C1 segment of cervical spinal cord (tissue), 14 donors: ENCODE data around the gene E2F6.

Experiments used
- DNase-seq, 14 donors: peaks; one replicate each; lab custom pipeline; 2025; lab: John Stamatoyannopoulos, UW

The E2F6 gene, protein sequence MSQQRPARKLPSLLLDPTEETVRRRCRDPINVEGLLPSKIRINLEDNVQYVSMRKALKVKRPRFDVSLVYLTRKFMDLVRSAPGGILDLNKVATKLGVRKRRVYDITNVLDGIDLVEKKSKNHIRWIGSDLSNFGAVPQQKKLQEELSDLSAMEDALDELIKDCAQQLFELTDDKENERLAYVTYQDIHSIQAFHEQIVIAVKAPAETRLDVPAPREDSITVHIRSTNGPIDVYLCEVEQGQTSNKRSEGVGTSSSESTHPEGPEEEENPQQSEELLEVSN

DNA sequence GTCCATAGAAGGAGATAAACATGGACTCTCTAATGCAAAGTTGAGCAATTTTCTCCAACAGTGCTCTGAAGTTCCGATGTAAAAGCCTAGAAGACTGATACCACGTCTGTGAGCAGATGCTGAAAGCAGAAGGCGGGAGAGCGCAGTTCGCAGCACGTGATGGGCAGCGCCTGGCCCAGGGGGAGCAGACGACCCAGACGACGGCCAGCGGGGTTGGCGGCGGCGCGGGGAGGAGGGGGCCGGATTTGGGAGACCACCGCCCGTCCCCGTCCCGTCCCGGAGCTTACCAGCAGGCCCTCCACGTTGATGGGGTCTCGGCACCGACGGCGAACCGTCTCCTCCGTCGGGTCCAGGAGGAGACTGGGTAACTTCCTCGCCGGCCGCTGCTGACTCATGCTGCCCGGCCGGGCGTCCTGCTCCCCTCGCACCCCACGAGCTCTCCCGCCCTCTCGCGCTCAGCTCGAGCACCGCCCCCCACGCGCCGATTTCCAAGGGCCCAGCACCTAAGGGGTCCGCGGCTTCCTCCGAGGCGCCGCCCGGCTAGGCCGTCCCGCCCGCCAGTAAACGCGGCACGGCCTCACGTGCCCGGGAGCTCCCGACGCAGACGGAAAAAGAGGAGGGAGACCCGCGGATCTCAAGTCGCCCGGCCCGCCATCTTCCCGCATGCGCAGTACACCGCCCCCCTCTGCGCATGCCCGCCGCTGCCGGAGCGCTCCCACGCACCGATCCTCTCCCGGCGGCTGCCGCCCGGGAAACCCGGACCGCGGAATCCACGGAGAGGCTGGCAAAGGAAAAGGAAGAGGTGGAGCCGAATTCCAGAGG is at the start of gene E2F6:
Gene E2F6 (minus strand): TSS at position 677 of the 822 bp plus-strand sequence. CDS start 282 bp downstream, at position 395.
- peak; percentile 52 to 93 (median 88) for DNase-seq

- no peak for DNase-seq
These were observed 49.6 kb upstream of the E2F6 start for GRCh38 chr2:11515490-11515981.

DNA sequence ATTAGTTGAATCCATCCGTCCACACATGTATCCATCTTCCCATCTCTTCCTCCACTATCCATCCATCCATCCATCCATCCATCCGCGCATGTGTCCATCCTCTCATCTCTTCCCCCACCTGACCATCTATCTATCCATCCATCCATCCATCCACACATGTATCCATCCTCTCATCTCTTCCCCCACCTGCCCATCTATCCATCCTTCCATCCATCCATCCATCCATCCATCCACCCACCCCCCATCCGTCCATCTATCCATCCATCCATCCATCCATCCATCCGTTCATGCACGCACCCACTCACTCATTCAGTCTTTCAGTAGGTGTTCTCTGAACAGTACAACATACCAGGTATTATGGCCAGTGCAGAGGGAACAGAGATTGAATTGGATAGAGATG is 48.9 kb upstream of the E2F6 start:
- no peak for DNase-seq

DNA sequence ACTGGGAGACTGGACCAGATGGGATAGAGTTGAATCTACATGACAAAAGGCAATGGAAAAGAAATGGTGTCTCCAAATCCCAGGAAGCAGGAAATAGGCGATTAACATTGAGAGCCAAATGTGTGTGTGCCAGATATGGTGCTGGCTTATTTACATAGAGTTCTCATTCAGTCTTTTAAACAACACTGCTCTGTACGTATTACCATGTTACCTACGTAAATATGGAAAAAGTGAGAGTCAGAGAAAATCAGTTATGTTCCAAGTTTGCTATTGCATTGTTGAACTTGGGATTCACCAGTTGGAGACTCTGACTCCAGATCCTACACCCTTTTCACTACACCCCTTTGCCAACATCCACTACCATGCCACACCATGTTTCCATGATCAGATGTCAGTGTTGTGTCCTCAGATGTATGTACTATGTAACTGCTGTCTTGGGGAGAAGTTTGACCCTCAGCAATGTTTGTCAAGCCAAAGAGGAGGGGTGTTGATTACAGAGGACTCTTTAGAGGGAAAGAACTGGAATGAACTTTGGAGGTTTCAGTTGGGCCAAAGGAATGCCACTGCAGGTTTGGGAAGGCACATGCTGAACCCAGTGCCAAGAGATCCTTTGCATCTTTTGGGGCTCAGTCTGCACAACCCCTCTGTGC is 48.2 kb upstream of the E2F6 start:
- DNase-seq: no peak

DNA sequence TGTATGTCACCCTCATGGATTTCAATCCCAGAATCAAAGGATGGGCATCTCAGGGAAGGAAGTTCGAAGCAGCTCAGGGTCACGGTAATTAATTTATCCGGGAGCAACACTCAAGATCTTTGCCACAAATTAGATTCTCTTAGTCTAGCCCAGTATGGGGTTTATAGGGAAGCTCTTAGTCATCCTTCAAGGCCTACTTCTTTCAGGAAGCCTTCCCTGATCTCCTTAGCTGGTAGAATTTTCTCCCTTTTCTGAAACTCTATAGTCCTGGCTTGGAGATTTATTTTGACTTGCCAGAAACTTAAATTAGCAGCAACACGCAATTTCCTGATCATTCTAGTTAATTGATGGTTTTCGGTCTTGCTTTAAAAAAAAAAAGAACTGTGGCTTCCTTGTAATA is 47.4 kb upstream of the E2F6 start:
- DNase-seq: no peak

- DNase-seq: no peak
These were observed 46.5 kb upstream of the E2F6 start for GRCh38 chr2:11512431-11512830.

GRCh38 chr2:11509657-11510360 is 43.8 kb upstream of the E2F6 start:
- DNase-seq: no peak

GRCh38 chr2:11508279-11508678 is 42.3 kb upstream of the E2F6 start:
- peak in 6 of 14 donors; percentile 16 to 43 (median 30) for DNase-seq

GRCh38 chr2:11507517-11507916 is 41.6 kb upstream of the E2F6 start:
- no peak for DNase-seq

- DNase-seq: no peak
These were observed 40.6 kb upstream of the E2F6 start for GRCh38 chr2:11506611-11506969.

- DNase-seq: no peak
These were observed 40.0 kb upstream of the E2F6 start for GRCh38 chr2:11505652-11506610.

GRCh38 chr2:11503354-11503927 is 37.5 kb upstream of the E2F6 start:
- DNase-seq: no peak

- no peak for DNase-seq
These were observed 36.9 kb upstream of the E2F6 start for GRCh38 chr2:11502740-11503292.

DNA sequence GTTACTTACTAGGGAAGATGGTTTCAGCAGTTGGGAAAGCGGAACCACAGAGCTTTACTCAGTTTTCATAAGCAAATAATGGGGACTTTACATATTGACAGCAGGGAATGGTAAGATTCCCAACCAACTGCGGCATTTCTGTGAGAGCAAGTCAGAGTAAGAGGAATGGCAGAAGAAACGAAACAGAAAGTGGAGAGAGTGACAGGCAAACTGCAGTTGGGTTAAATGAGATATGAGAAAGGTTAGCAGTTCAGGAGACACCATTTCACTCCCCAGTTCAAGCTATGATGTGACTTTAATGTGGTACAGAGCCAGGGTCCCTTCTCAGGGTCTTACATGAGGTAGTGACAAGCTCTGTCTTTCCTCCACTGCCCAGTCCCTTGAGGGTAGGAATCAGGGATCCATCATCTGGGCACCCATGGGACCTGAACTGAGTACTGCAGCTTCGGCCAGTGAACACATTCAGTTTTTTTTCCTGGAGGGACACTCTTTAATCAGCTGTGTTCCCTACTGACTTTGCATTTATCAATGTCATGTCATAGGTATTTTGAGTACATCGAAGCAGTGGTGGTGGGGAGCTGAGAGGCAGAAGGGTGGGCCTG is 34.8 kb upstream of the E2F6 start:
- no peak for DNase-seq

- peak in 10 of 14 donors; percentile 5 to 55 (median 44) for DNase-seq
These were observed 33.3 kb upstream of the E2F6 start for GRCh38 chr2:11499081-11499743.

DNA sequence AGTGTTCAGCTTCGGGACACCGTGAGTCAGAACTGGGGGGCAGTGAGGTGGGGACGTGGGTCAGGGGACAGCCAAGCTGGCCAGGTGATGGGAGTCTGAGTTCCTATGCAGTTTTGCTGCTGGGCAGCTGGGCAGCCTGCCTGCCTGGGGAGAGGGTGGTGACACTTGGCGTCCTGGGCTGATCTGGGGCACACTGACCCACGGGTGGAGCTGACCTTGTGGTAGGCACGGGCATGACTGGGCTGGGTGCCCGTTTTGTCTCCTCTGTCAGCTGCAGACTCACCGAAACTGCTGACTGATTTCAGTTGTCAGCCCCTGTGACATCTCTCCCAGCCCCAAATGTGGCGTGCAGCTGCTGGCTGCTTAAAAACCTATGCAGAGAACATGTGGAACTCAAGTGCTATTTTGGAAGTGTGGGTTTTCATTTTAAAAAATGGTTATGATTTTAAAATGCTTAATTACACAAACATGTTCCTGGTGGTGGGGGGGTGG is 32.6 kb upstream of the E2F6 start:
- DNase-seq: peak in 11 of 14 donors; percentile 56 to 82 (median 68)

- peak in 6 of 14 donors; percentile 19 to 44 (median 30) for DNase-seq
These were observed 30.1 kb upstream of the E2F6 start for GRCh38 chr2:11495844-11496681.

GRCh38 chr2:11494310-11494709 is 28.3 kb upstream of the E2F6 start:
- no peak for DNase-seq
